ENCODE measurements around the gene KRT15. TPM values are rescaled to one million over a fixed set of nuclear protein-coding genes. Genes with fewer than 3 reads are reported as not detected.

KRT15 gene
- total RNA-seq, 1 donor from 2014 or later = not detected

- H3K27me3 Mint-ChIP-seq (ENCODE audit: low read depth) = peaks cover 3% of the 10 kb centered on the region
- no peak for TF ChIP-seq CTCF (IDR thresholded peaks at IDR 0.05)
- no peak within 1 kb of the TSS for H3K4me3 Mint-ChIP-seq (ENCODE audit: unreplicated experiment)
- no peak within 1 kb of the TSS for H3K27ac Mint-ChIP-seq (ENCODE audit: unreplicated experiment)
- DNase-seq (ENCODE audit: low spot score) = peak; percentile 77
- no peaks in the 10 kb centered on the region for H3K9me3 Mint-ChIP-seq (ENCODE audit: low read depth)
- peaks cover 16% of the 10 kb centered on the region for H3K4me1 Mint-ChIP-seq (ENCODE audit: low read depth)
- no peaks in the 10 kb centered on the region for H3K36me3 Mint-ChIP-seq (ENCODE audit: low read depth)
Measured at GRCh38 chr17:41489531-41489930, 29.2 kb downstream of the KRT15 start, which contains the start of gene KRT36. Gene KRT36, minus strand, starts transcription at chr17:41489910. Its CDS starts 46 bp downstream, at chr17:41489864.

- Mint-ChIP-seq H3K27ac (ENCODE audit: unreplicated experiment) (no peak overlapping the region), H3K27me3 (ENCODE audit: low read depth) (peaks cover 10% of the 10 kb centered on the region), H3K9me3 (ENCODE audit: low read depth) (no peaks in the 10 kb centered on the region), H3K4me1 (ENCODE audit: low read depth) (no peaks in the 10 kb centered on the region), H3K36me3 (ENCODE audit: low read depth) (no peaks in the 10 kb centered on the region), H3K4me3 (ENCODE audit: unreplicated experiment) (no peak overlapping the region)
- TF ChIP-seq CTCF (IDR thresholded peaks at IDR 0.05) = peak; percentile 52
- DNase-seq (ENCODE audit: low spot score) = peak; percentile 64
Measured at GRCh38 chr17:41486809-41487530, 31.7 kb downstream of the KRT15 start.

GRCh38 chr17:41486316-41486715, 32.4 kb downstream of the KRT15 start:
- no peak for DNase-seq (ENCODE audit: low spot score)
- TF ChIP-seq CTCF (IDR thresholded peaks at IDR 0.05) = no peak
- Mint-ChIP-seq H3K36me3 (ENCODE audit: low read depth) (no peaks in the 10 kb centered on the region), H3K4me3 (ENCODE audit: unreplicated experiment) (no peak overlapping the region), H3K9me3 (ENCODE audit: low read depth) (no peaks in the 10 kb centered on the region), H3K27me3 (ENCODE audit: low read depth) (peaks cover 10% of the 10 kb centered on the region), H3K4me1 (ENCODE audit: low read depth) (no peaks in the 10 kb centered on the region), H3K27ac (ENCODE audit: unreplicated experiment) (no peak overlapping the region)

- TF ChIP-seq CTCF (IDR thresholded peaks at IDR 0.05) = no peak
- H3K9me3 Mint-ChIP-seq (ENCODE audit: low read depth) = no peaks in the 10 kb centered on the region
- H3K4me1 Mint-ChIP-seq (ENCODE audit: low read depth) = no peaks in the 10 kb centered on the region
- peak; percentile 33 for DNase-seq (ENCODE audit: low spot score)
- no peaks in the 10 kb centered on the region for H3K36me3 Mint-ChIP-seq (ENCODE audit: low read depth)
- peaks cover 13% of the 10 kb centered on the region for H3K27me3 Mint-ChIP-seq (ENCODE audit: low read depth)
- no peak overlapping the region for H3K27ac Mint-ChIP-seq (ENCODE audit: unreplicated experiment)
- H3K4me3 Mint-ChIP-seq (ENCODE audit: unreplicated experiment) = no peak overlapping the region
Measured at GRCh38 chr17:41484920-41485904, 33.5 kb downstream of the KRT15 start.
